CD8-positive, alpha-beta memory T cell (primary cell): ENCODE measurements around the gene ASAP2. TPM values are rescaled to one million over a fixed set of nuclear protein-coding genes. Genes with fewer than 3 reads are reported as not detected.

Source experiments
- CTCF ChIA-PET: fragments of 350-600 bp; sonication (Branson Sonifier 250); formaldehyde crosslinking; loops from one replicate; lab custom pipeline; 2021; ENCODE audit warnings: antibody characterized with exemption; lab: Charles Lee
- POLR2A ChIA-PET: fragments of 350-600 bp; sonication (Branson Sonifier 250); formaldehyde crosslinking; loops from one replicate; lab custom pipeline; 2021; ENCODE audit warnings: antibody characterized with exemption; lab: Charles Lee
- DNase-seq, 5 donors: peaks; one replicate each; pipeline versions ENCODE4 v3.0.0 to v3.0.0-alpha.2; 2020 to 2022; ENCODE audit warnings: mixed read lengths in 1 of 5
- H3K27ac ChIP-seq: one replicate; pipeline ENCODE4 v1.7.0; 2013; ENCODE audit warnings: low read depth, mild to moderate bottlenecking, low read length, moderate library complexity
- H3K27me3 ChIP-seq: 2 replicates; pipeline ENCODE4 v1.7.0; 2013; ENCODE audit warnings: low read length, mild to moderate bottlenecking; ENCODE audit not compliant: insufficient read depth, poor library complexity, severe bottlenecking
- H3K36me3 ChIP-seq: 2 replicates; pipeline ENCODE4 v1.7.0; 2013; ENCODE audit warnings: mild to moderate bottlenecking, low read length, moderate library complexity; ENCODE audit not compliant: insufficient read depth
- H3K4me1 ChIP-seq: 2 replicates; pipeline ENCODE4 v1.7.0; 2013; ENCODE audit warnings: mild to moderate bottlenecking, low read length, moderate library complexity; ENCODE audit not compliant: insufficient read depth
- H3K4me3 ChIP-seq: 2 replicates; pipeline ENCODE4 v1.7.0; 2013; ENCODE audit warnings: mild to moderate bottlenecking, low read length
- H3K9me3 ChIP-seq: 2 replicates; pipeline ENCODE4 v1.7.0; 2013; ENCODE audit warnings: mild to moderate bottlenecking, low read length
- H3K27ac Mint-ChIP-seq, 8 donors: one replicate each; pipeline ENCODE4 v1.8.0; 2020 to 2021; ENCODE audit warnings: mixed read lengths in 8 of 8, mild to moderate bottlenecking in 6 of 8, inconsistent platforms in 3 of 8, moderate library complexity in 3 of 8
- H3K27me3 Mint-ChIP-seq, 2 donors: one replicate each; pipeline ENCODE4 v1.8.0; 2020 to 2021; ENCODE audit warnings: mixed read lengths in 2 of 2, mild to moderate bottlenecking in 1 of 2, moderate library complexity in 1 of 2
- H3K36me3 Mint-ChIP-seq, 3 donors: one replicate each; pipeline ENCODE4 v1.8.0; 2020 to 2021; ENCODE audit warnings: mixed read lengths in 3 of 3, inconsistent platforms in 1 of 3, mild to moderate bottlenecking in 1 of 3
- H3K4me1 Mint-ChIP-seq, 3 donors: one replicate each; pipeline ENCODE4 v1.8.0; 2020 to 2021; ENCODE audit warnings: mixed read lengths in 3 of 3, inconsistent platforms in 1 of 3, mild to moderate bottlenecking in 1 of 3
- H3K4me3 Mint-ChIP-seq, 7 donors: one replicate each; pipeline ENCODE4 v1.8.0; 2020 to 2021; ENCODE audit warnings: mixed read lengths in 7 of 7, mild to moderate bottlenecking in 6 of 7, moderate library complexity in 4 of 7, inconsistent platforms in 2 of 7
- H3K9me3 Mint-ChIP-seq, 5 donors: one replicate each; pipeline ENCODE4 v1.8.0; 2020 to 2022; ENCODE audit warnings: mixed read lengths in 5 of 5, mild to moderate bottlenecking in 3 of 5, moderate library complexity in 2 of 5, inconsistent platforms in 1 of 5
- polyA plus RNA-seq: library from polyadenylated mRNA; unstranded; fragments of 300-500 nt; fragmentation: Illumina TruSeq; gene quantifications from one replicate; pipeline ENCODE4 v1.2.3, GENCODE V29; 2021
- total RNA-seq, 2 experiments: library from RNA; stranded (reverse); gene quantifications; one replicate each; pipeline ENCODE4 v1.2.3, GENCODE V29; 2021

Gene ASAP2
- total and polyA plus RNA-seq, 3 experiments from 2014 or later: 0.15 to 0.38 TPM; not detected in 1

- no peaks in the 10 kb centered on the region for H3K4me1 ChIP-seq
- DNase-seq: no peak
- no peaks in the 10 kb centered on the region for H3K27me3 ChIP-seq
- H3K4me3 ChIP-seq: no peak overlapping the region
- CTCF ChIA-PET: no interaction called here
- peaks cover 0 to 5% (median 5%) of the 10 kb centered on the region in 3 donors for H3K4me1 Mint-ChIP-seq
- H3K27ac ChIP-seq: no peak overlapping the region
- H3K27me3 Mint-ChIP-seq: peaks cover 13 to 50% of the 10 kb centered on the region in 2 donors
- no peaks in the 10 kb centered on the region for H3K9me3 ChIP-seq
- H3K36me3 ChIP-seq: no peaks in the 10 kb centered on the region
- H3K9me3 Mint-ChIP-seq: no peaks in the 10 kb centered on the region
- H3K4me3 Mint-ChIP-seq: no peak overlapping the region
- H3K36me3 Mint-ChIP-seq: no peaks in the 10 kb centered on the region
- H3K27ac Mint-ChIP-seq: no peak overlapping the region
- POLR2A ChIA-PET: no interaction called here
Observed at GRCh38 chr2:9359463-9359862, 152.9 kb downstream of the ASAP2 start.

GRCh38 chr2:9360110-9360509, 153.5 kb downstream of the ASAP2 start:
- POLR2A ChIA-PET: no interaction called here

GRCh38 chr2:9360701-9361100, 154.1 kb downstream of the ASAP2 start:
- no peak for DNase-seq
- H3K27me3 ChIP-seq: no peaks in the 10 kb centered on the region
- POLR2A ChIA-PET: no interaction called here
- no peak overlapping the region for H3K4me3 ChIP-seq
- H3K9me3 ChIP-seq: no peaks in the 10 kb centered on the region
- no peak overlapping the region for H3K27ac ChIP-seq
- no peaks in the 10 kb centered on the region for H3K36me3 ChIP-seq
- H3K36me3 Mint-ChIP-seq: no peaks in the 10 kb centered on the region
- CTCF ChIA-PET: no interaction called here
- H3K27me3 Mint-ChIP-seq: peaks cover 16 to 40% of the 10 kb centered on the region in 2 donors
- no peaks in the 10 kb centered on the region for H3K4me1 ChIP-seq
- no peak overlapping the region for H3K27ac Mint-ChIP-seq
- H3K4me3 Mint-ChIP-seq: no peak overlapping the region
- peaks cover 0 to 5% (median 5%) of the 10 kb centered on the region in 3 donors for H3K4me1 Mint-ChIP-seq
- no peaks in the 10 kb centered on the region for H3K9me3 Mint-ChIP-seq

More at GRCh38 chr2:9360110-9360509, 153.5 kb downstream of the ASAP2 start:
- Histone ChIP-seq H3K9me3 (no peaks in the 10 kb centered on the region), H3K4me3 (no peak overlapping the region), H3K4me1 (no peaks in the 10 kb centered on the region), H3K27me3 (no peaks in the 10 kb centered on the region), H3K27ac (no peak overlapping the region), H3K36me3 (no peaks in the 10 kb centered on the region)
- Mint-ChIP-seq H3K36me3 (no peaks in the 10 kb centered on the region), H3K4me1 (peaks cover 0 to 5% (median 5%) of the 10 kb centered on the region in 3 donors), H3K9me3 (no peaks in the 10 kb centered on the region), H3K27ac (no peak overlapping the region), H3K4me3 (no peak overlapping the region), H3K27me3 (peaks cover 13 to 43% of the 10 kb centered on the region in 2 donors)
- CTCF ChIA-PET: no interaction called here
- DNase-seq: no peak

GRCh38 chr2:9364373-9364772, 157.8 kb downstream of the ASAP2 start:
- Histone ChIP-seq H3K36me3 (no peaks in the 10 kb centered on the region), H3K9me3 (no peaks in the 10 kb centered on the region), H3K27me3 (no peaks in the 10 kb centered on the region), H3K4me1 (no peaks in the 10 kb centered on the region), H3K4me3 (no peak overlapping the region), H3K27ac (no peak overlapping the region)
- Mint-ChIP-seq H3K4me3 (no peak overlapping the region), H3K4me1 (no peaks in the 10 kb centered on the region), H3K27me3 (peaks cover 16 to 24% of the 10 kb centered on the region in 2 donors), H3K9me3 (no peaks in the 10 kb centered on the region), H3K27ac (no peak overlapping the region), H3K36me3 (no peaks in the 10 kb centered on the region)
- ChIA-PET POLR2A (no interaction called here), CTCF (no interaction called here)
- DNase-seq: no peak

GRCh38 chr2:9364791-9365497, 158.3 kb downstream of the ASAP2 start:
- no peaks in the 10 kb centered on the region for H3K36me3 Mint-ChIP-seq
- H3K27me3 Mint-ChIP-seq: peaks cover 16 to 26% of the 10 kb centered on the region in 2 donors
- no peaks in the 10 kb centered on the region for H3K9me3 ChIP-seq
- no peak overlapping the region for H3K27ac Mint-ChIP-seq
- no peak overlapping the region for H3K27ac ChIP-seq
- no peaks in the 10 kb centered on the region for H3K9me3 Mint-ChIP-seq
- H3K27me3 ChIP-seq: no peaks in the 10 kb centered on the region
- no peaks in the 10 kb centered on the region for H3K4me1 ChIP-seq
- H3K4me3 Mint-ChIP-seq: no peak overlapping the region
- no peaks in the 10 kb centered on the region for H3K36me3 ChIP-seq
- ChIA-PET CTCF (no interaction called here), POLR2A (no interaction called here)
- DNase-seq: no peak
- H3K4me1 Mint-ChIP-seq: no peaks in the 10 kb centered on the region
- H3K4me3 ChIP-seq: no peak overlapping the region

GRCh38 chr2:9365498-9366019, 158.9 kb downstream of the ASAP2 start:
- Histone ChIP-seq H3K27me3 (no peaks in the 10 kb centered on the region), H3K4me1 (no peaks in the 10 kb centered on the region), H3K36me3 (no peaks in the 10 kb centered on the region), H3K9me3 (no peaks in the 10 kb centered on the region), H3K4me3 (no peak overlapping the region), H3K27ac (no peak overlapping the region)
- Mint-ChIP-seq H3K36me3 (no peaks in the 10 kb centered on the region), H3K4me1 (no peaks in the 10 kb centered on the region), H3K27ac (no peak overlapping the region), H3K4me3 (no peak overlapping the region), H3K27me3 (peaks cover 22 to 26% of the 10 kb centered on the region in 2 donors), H3K9me3 (no peaks in the 10 kb centered on the region)
- DNase-seq: no peak
- ChIA-PET POLR2A (no interaction called here), CTCF (no interaction called here)

GRCh38 chr2:9366026-9366425, 159.4 kb downstream of the ASAP2 start:
- Mint-ChIP-seq H3K27me3 (peaks cover 27 to 30% of the 10 kb centered on the region in 2 donors), H3K9me3 (no peaks in the 10 kb centered on the region), H3K36me3 (no peaks in the 10 kb centered on the region), H3K27ac (no peak overlapping the region), H3K4me3 (no peak overlapping the region), H3K4me1 (no peaks in the 10 kb centered on the region)
- H3K27ac ChIP-seq: no peak overlapping the region
- H3K4me1 ChIP-seq: no peaks in the 10 kb centered on the region
- H3K27me3 ChIP-seq: no peaks in the 10 kb centered on the region
- no peaks in the 10 kb centered on the region for H3K9me3 ChIP-seq
- H3K4me3 ChIP-seq: no peak overlapping the region
- H3K36me3 ChIP-seq: no peaks in the 10 kb centered on the region
- ChIA-PET POLR2A (no interaction called here), CTCF (no interaction called here)
- DNase-seq: no peak

- H3K27ac Mint-ChIP-seq: no peak overlapping the region
- no peaks in the 10 kb centered on the region for H3K4me1 ChIP-seq
- peaks cover 26 to 41% of the 10 kb centered on the region in 2 donors for H3K27me3 Mint-ChIP-seq
- no peak overlapping the region for H3K4me3 Mint-ChIP-seq
- H3K9me3 Mint-ChIP-seq: no peaks in the 10 kb centered on the region
- no peak for DNase-seq
- ChIA-PET POLR2A (no interaction called here), CTCF (interaction anchor here (0.6 to 0.9 kb wide), 2 partner anchors 11 to 23 kb away, joined by 3 read pairs; no protein-coding TSS in a partner anchor)
- H3K4me1 Mint-ChIP-seq: no peaks in the 10 kb centered on the region
- H3K27ac ChIP-seq: no peak overlapping the region
- H3K4me3 ChIP-seq: no peak overlapping the region
- H3K9me3 ChIP-seq: no peaks in the 10 kb centered on the region
- H3K36me3 Mint-ChIP-seq: no peaks in the 10 kb centered on the region
- H3K27me3 ChIP-seq: no peaks in the 10 kb centered on the region
- no peaks in the 10 kb centered on the region for H3K36me3 ChIP-seq
Observed at GRCh38 chr2:9370746-9371145, 164.1 kb downstream of the ASAP2 start.
